Stimulated activated CD4-positive, alpha-beta T cell treated with anti-CD3 and anti-CD28 coated beads, Interleukin-4, amount 100 ng/mL, for 1 hour (primary cell): ENCODE results near the gene SLAMF1.
"Not testable (repeated sequence)": the region's sequence is repeated elsewhere in the genome, so short reads cannot be mapped to it uniquely, and the experiment has no call there.

Experiments used
- DNase-seq: peaks from one replicate; pipeline ENCODE4 v3.0.0-alpha.2; 2020

Gene SLAMF1

GRCh38 chr1:160646711-160647328 is at the start of gene SLAMF1:
Gene SLAMF1 (minus strand): TSS chr1:160647044. CDS start chr1:160646945, 99 bp downstream.
- DNase-seq: no peak

- DNase-seq: not testable (repeated sequence)
These were observed 45.5 kb upstream of the SLAMF1 start for GRCh38 chr1:160692390-160692789.

DNA sequence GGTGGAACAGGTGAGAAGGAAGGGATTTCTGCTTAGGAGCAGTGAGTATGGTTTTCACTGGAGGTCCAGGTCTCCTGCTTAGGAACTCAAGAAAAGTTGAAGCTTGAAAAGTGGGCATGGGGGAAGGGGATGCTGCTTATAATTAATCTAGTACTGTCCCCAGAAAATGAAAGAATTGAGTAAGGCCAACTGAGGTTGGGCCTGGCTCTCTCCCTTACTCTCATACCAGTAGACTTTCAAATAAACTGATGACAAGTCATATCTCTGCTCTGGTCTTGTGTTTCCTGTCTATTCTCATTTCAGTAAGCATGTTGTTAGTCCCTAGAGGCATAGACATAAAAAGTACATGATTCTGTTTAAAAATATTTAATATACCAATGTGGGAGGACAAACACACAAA is 38.4 kb upstream of the SLAMF1 start:
- DNase-seq: no peak

- DNase-seq: no peak
These were observed 36.4 kb upstream of the SLAMF1 start for GRCh38 chr1:160682983-160683865.

GRCh38 chr1:160681891-160682140 is 35.0 kb upstream of the SLAMF1 start:
- DNase-seq: no peak

DNA sequence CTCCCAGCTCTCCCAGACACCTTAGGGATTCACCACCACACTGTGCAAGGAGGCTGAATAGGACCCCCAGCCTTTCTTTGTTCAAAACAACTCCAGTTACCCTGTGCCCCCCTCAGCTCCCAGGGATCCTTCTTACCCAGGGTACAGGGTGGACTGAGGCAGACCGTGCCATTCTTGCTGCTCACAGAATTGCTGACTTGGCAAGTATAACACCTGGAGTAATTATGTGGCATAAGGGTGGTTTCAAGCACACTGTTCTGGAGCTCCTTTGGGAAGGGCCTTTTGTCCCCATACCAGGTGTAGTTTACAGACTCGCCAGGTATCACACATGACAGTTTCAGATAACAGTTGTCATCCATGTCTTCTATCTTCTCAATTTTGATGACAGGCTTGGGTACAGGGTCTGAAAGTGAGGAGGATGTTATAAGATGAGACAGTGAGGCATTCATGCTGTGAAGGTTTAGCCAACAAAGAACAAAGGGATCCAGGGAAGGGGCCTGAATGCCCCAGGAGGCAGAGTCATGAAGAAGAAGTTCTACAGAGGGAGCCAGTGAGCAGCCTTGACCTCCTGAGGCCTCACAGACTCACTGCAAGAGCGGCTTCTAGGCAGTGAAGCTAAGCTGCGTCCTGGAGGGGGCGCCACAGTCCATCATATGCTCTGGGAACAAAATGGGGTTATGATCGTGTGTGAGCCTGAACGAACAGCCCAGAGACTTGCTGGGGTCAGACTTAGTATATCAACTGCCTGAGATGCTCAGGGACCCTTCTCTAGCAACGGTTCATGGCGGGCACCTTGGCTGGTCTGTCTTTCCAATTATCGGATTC is 34.4 kb upstream of the SLAMF1 start:
- peak; percentile 91 for DNase-seq

DNA sequence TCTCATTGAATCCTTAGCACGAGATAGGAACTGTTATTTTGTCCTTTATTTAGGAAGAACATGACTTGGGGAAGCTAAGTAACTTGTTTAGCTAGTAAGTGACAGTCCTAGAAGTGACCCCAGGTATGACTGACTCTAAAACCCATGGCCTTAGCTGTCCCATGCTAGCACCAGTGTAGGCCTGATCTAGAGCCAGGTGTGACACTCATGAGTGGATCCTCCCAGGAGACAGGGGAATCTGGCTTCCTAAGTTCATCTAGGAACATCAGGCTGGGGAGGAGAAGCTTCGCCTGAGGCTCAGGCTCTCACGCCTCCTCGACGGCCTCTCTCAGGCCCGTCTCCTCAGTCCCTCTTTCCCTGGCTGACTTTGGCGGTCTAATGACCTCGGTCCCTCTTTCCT is 33.6 kb upstream of the SLAMF1 start:
- no peak for DNase-seq

DNA sequence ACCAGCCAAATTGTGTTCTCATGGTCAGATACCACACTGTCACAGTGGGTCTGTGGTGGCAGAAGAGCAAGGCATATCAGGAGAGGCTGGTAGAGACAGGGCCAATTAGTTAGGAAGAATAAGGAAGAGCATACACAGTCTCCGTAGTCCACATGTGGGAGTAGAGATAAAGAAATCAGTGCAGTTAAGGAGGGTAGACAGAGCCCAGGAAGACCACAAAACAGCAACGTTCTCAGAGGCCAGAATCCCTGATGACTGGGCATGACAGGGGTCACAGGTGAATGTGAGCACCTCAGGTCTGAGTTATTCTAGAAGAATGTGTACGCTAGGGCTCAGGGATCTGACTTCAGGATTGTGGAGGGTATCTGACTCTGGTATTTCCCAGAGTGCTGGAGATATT is 33.0 kb upstream of the SLAMF1 start:
- DNase-seq: no peak

DNA sequence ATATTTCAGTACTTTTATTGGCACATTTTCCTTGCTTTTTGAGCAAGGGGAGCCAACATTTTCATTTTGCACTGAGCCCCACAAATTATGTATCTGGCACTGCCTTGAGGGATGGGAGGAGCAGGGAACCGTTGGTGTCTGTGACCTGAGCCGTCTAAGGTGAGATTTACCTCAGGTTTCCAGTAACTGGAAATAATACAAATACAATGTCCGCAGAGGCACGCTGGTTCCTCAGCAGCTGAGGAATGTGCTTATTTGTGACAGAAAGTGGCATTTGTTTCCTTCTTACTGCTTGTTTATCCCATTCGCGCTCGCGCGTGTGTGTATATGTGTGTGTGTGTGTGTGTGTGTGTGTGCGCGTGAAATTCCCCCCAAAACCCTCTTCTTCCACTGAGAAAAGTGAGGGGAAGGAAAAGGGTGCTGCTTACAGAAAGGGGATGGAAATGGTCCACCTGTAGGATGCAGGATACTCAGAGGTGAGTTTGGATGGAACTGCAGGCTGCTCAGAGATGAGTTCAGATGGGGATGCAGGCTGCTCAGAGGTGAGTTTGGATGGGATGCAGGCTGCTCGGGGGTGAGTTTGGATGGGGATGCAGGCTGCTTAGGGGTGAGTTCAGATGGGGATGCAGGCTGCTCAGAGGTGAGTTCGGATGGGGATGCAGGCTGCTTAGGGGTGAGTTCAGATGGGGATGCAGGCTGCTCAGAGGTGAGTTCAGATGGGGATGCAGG is 30.2 kb upstream of the SLAMF1 start:
- no peak for DNase-seq

DNA sequence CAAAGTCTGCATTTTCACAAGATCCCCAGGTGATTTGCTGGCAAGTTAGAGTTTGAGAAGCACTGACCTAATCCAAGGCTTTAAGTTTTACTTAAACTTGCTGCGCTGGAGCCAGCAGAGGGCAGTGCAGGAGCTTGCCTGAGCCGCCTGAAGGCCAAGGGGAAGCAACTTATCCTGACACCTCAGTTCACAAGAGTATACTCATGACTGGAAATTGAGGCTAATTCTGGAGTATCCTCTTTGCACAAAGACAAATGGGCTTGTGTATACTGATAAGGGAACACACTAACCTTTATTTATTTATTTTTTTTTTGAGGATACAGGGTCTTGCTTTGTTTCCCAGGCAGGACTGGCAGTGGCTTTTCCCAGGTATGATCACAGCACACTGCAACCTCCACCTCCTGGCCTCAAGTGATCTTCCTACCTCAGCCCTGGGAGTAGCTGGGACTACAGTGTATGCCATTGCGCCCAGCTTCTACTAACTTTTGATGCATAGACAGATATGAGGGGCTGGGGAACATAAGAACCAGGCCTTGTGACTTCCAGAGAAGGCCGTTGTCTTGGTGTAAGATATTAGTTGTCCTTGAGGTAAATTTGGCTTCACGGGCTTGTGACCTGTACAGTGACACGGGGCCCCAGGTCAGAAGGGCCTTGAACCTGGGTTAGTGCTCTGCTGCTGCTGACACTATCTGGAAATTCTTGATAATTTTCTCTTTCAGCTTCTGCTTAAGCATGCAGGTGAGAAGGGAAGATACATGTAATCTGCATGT is 29.0 kb upstream of the SLAMF1 start:
- peak; percentile 78 for DNase-seq

- DNase-seq: no peak
These were observed 27.6 kb upstream of the SLAMF1 start for GRCh38 chr1:160674415-160674814.

DNA sequence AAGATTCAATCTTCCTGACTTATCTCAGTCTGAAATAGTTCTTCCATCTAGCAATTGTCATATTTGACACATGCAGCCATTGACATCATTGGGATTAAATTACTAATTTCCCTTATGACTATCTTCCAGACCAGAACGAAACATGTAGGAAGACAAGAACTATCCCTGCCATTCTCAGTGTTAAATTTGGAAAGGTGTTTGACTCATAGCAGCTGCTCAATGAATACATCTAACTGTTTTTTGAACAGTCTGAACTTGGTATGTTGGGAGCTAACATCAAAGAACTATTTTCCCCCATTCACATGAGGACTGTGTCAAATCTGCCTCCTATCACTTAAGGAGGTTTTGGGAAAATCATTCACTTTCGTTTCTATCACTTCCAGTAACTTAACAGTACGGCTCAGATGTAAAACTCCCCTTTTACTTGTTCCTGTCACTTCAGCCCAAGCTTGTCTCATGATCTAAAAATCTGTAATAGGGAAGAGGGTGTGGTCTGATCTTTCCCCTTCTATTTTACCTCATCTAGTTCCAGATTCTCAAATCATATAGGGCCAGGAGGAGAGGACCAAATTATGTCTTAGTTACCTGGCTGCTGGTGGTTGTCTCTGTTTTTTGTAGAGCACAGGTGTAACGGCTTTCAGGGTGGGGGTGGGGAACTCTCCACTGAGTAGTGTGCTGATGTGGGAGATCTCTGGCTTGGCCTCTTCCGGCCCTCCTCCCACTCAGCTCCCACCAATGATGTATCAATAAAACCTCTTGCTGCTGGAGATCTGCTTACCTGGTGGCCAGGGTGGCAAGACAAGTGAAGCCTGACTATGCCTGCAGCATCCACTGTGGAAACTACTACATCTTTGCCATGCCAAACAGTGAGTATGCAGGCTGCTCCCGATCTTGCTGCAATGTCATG is 26.2 kb upstream of the SLAMF1 start:
- DNase-seq: peak; percentile 17

DNA sequence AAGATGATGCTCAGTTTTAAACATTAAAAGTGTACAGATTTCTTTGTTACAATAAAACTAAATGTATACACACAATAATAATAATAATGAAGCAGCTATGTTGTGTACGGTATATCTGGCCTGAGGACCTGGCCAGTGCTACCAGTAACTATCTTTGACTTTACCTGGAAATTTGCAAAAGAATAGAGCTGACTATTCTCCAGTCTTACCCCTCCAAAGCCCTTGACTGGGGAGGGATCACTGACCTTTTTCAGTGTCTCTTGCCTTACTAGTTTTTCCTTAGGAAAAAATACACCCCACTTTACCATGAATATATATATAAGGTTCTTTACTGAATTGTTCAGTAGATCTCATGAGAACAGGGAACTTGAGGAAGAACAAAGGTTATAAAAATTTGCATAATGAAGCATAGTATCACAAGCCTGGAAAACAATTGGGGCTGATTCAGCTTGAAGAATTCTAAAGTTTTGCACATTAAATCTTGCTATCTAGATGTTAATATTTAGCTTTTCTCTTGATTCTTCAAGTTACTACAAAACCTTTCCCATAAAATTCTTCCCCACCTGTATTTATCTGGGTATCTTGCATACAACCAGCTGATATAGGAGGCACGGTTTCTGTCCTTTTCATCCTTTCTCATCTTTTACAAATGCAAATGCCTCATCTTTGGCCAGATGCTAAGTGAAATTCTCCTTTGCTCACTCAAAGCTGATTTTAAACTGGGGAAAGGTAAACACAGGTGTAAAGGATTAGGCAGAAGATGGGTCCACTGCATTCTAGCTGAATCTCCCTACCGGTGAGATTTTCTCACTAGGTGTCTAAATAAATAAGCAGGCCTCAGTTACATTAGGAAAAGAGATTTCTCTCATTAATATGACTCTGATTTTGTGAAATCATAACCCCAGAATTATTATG is 25.0 kb upstream of the SLAMF1 start:
- no peak for DNase-seq

GRCh38 chr1:160670701-160671100 is 23.9 kb upstream of the SLAMF1 start:
- no peak for DNase-seq

GRCh38 chr1:160669802-160670201 is 23.0 kb upstream of the SLAMF1 start:
- DNase-seq: no peak

DNA sequence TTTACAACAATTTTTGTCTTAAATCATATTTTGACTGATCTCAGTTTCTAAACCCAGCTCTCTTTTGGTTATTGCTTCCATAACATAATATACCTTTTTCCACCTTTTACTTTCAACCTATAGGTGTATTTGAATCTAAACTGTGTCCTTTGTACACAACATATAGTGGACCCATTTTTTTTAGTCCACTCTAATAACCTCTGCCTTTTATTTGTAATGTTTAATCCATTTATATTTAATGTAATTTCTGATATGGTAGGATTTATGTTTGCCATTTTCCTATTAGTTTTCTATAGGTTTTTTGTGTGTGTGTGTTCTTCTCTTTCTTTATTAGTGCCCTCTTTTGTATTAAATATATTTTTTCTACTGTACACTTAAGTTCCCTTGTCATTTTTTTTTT is 22.4 kb upstream of the SLAMF1 start:
- no peak for DNase-seq

DNA sequence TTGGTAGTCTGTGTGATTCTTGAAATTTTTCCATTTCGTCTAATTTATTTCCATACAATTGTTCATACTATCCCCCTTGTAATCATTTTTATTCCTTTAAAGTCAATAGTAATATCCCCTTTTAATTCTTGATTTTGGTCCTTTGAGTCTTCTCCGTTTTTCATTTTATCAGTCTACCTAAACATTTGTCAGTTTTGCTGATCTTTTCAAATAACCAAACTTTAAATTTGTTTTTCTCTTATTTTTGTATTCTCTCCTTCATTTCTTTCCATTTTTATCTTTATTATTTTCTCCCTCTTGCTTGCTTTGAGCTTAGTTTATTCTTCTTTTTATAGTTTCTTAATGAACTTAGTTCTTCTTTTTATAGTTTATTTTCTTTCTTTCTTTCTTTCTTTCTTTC is 21.1 kb upstream of the SLAMF1 start:
- no peak for DNase-seq

DNA sequence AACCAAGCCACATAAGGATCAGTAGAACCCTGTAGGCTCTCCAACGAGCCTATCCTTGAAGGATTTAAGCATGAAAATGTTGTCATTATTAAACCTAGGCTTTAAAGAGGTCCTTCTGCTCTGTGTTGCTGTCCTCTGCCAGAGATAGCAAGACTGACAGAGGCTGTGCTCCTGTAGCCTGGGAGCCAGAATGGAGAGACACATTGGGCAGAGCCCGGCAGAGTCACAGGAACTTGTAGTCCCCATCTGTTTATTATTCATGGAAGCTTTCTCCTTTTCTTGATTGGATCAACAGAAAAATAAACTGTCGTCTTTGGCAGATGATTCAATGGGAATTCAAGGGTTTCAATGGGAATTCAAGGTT is 19.2 kb upstream of the SLAMF1 start:
- DNase-seq: no peak

DNA sequence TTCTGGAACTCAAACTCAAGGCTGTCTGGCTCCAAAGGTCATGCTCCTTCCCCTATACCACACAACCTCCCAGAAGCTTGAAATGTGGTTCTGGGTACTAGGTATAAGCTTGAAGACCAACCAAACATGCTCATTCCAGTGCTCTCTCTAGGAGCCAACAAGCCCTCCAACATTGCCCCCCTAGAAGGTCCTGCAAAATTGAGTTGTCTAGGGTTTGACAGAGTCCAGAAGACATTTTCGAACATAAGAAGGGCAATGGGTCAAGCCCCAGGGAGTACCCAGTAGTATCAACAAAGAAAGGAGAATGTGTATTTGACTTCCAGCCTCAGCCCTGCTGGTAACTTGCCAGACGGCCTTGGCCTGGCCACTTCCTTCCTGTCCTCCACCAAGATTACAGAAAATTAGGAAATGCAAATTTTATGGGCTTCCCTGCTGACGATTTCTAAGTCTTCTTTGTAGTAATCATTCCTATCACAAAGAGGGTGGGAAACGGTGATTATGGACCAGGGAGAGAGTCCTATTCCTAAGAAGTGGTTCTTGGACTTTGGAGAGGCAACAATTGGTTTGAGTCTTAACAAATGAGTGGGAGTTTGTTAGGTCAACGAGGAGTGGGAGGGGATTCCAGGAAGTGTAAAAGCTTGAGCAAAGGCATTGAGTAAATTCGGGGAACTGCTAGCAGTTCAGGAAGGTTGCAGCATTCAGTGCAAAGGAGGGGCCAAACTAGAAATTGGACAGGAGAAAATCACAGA is 18.7 kb upstream of the SLAMF1 start:
- DNase-seq: no peak
